HepG2 (cell line): ENCODE data around the gene STPG4. TPM values are rescaled to one million over a fixed set of nuclear protein-coding genes. Genes with fewer than 3 reads are reported as not detected.

Experiments used
- ATAC-seq: fragments of 200-7000 bp; cut with Tn5 transposase; 3 replicates; pipeline ENCODE4 v1.9.1; 2020; ENCODE audit warnings: mild to moderate bottlenecking, moderate library complexity
- BruUV-seq: library from RNA; stranded (reverse); fragments of 400-500 nt; replicated peaks from 2 replicates; lab custom pipeline; 2021; lab: Mats Ljungman, UMichigan
- CTCF ChIA-PET: fragments of 300-600 bp; formaldehyde crosslinking; extraction: SDS; loops from one replicate; lab custom pipeline; 2021; ENCODE audit warnings: low total read pairs, inconsistent platforms, low intra/inter-chr PET ratio; lab: Yijun Ruan, JAX
- POLR2A ChIA-PET: fragments of 350-600 bp; sonication (Branson Sonifier 250); formaldehyde crosslinking; loops from one replicate; lab custom pipeline; 2020; ENCODE audit warnings: antibody characterized with exemption, inconsistent platforms; lab: Yijun Ruan, JAX
- DNase-seq: peaks from one replicate; pipeline ENCODE4 v3.0.0-alpha.2; 2015; ENCODE audit warnings: low spot score
- FAIRE-seq: peaks from 3 replicates; lab custom pipeline; 2011; peaks lifted over from hg19 to GRCh38; lab: Jason Lieb, UNC
- H2AFZ ChIP-seq: one replicate; pipeline ENCODE4 v1.6.1; 2011; ENCODE audit warnings: low read length, inconsistent platforms
- H3K27ac ChIP-seq: fragments of 300-600 bp; 3 replicates; pipeline ENCODE4 v1.8.0; 2011; ENCODE audit warnings: mixed run types, mild to moderate bottlenecking, mixed read lengths, low read length, inconsistent platforms; ENCODE audit not compliant: insufficient read depth; ENCODE audit errors: extremely low read length
- H3K27me3 ChIP-seq, 2 experiments: fragments of 200-600 bp in 1 of 2; 2 replicates in 1 of 2; 3 replicates in 1 of 2; pipeline versions ENCODE4 v1.6.0 to v1.8.0; 2011; ENCODE audit warnings: low read length in 2 of 2, mild to moderate bottlenecking in 2 of 2, moderate library complexity in 2 of 2, inconsistent platforms in 1 of 2; ENCODE audit not compliant: insufficient read depth in 2 of 2, control insufficient read depth in 1 of 2
- H3K36me3 ChIP-seq, 2 experiments: fragments of 200-600 bp in 1 of 2; replicated peaks in 1 of 2; 2 replicates in 1 of 2; 3 replicates in 1 of 2; pipeline versions ENCODE4 v1.5.1 to v1.8.0; 2011; ENCODE audit warnings: low read length in 2 of 2, inconsistent platforms in 1 of 2; ENCODE audit not compliant: insufficient read depth in 2 of 2, control insufficient read depth in 1 of 2
- H3K4me1 ChIP-seq: 2 replicates; pipeline ENCODE4 v1.5.1; 2012; ENCODE audit warnings: low read length, inconsistent platforms; ENCODE audit not compliant: insufficient read depth
- H3K4me2 ChIP-seq: 2 replicates; pipeline ENCODE4 v1.6.0; 2011; ENCODE audit warnings: low read depth, low read length, inconsistent platforms
- H3K4me3 ChIP-seq, 3 experiments: fragments of 200-600 bp in 1 of 3; sonication (generic), shearing (Covaris generic) in 1 of 3; replicated peaks in 1 of 3; 2 replicates each; pipeline ENCODE4 v1.5.1; 2011 to 2016; ENCODE audit warnings: low read length in 3 of 3, inconsistent platforms in 2 of 3, low read depth in 2 of 3, mild to moderate bottlenecking in 2 of 3, control low read depth in 1 of 3, mixed read lengths in 1 of 3; ENCODE audit not compliant: insufficient read depth in 1 of 3
- H3K79me2 ChIP-seq: one replicate; pipeline ENCODE4 v1.6.1; 2011; ENCODE audit warnings: low read length, inconsistent platforms; ENCODE audit not compliant: insufficient read depth
- H3K9ac ChIP-seq: 2 replicates; pipeline ENCODE4 v1.6.0; 2011; ENCODE audit warnings: mild to moderate bottlenecking, low read depth, low read length, inconsistent platforms; ENCODE audit not compliant: insufficient read depth
- H3K9me3 ChIP-seq: 2 replicates; pipeline ENCODE4 v1.5.1; 2012; ENCODE audit warnings: mild to moderate bottlenecking, low read length
- H4K20me1 ChIP-seq: 2 replicates; pipeline ENCODE4 v1.6.0; 2011; ENCODE audit warnings: inconsistent platforms, mild to moderate bottlenecking, low read length, moderate library complexity; ENCODE audit not compliant: insufficient read depth
- AGO2 ChIP-seq: fragments of 200-400 bp; formaldehyde crosslinking; optimal IDR thresholded peaks from 2 replicates; pipeline ENCODE3; 2017; ENCODE audit warnings: mild to moderate bottlenecking, low read depth, low read length, moderate library complexity
- GLI4 ChIP-seq: sonication (generic); formaldehyde crosslinking; IDR thresholded peaks from 2 replicates; pipeline ENCODE4 v1.5.1; 2020; ENCODE audit warnings: missing genetic modification reagents, mild to moderate bottlenecking, moderate library complexity, borderline replicate concordance
- MZF1 ChIP-seq: sonication (generic); formaldehyde crosslinking; IDR thresholded peaks from 2 replicates; pipeline ENCODE4 v1.8.1; 2023; ENCODE audit warnings: mild to moderate bottlenecking, missing genetic modification reagents, borderline replicate concordance
- NR2C2 ChIP-seq: sonication (generic); formaldehyde crosslinking; IDR thresholded peaks from 2 replicates; pipeline ENCODE4 v1.4.0; 2020; ENCODE audit warnings: missing genetic modification reagents, mild to moderate bottlenecking, moderate library complexity, borderline replicate concordance
- RNF219 ChIP-seq: sonication (generic); formaldehyde crosslinking; IDR thresholded peaks from 2 replicates; pipeline ENCODE4 v1.5.0; 2020; ENCODE audit warnings: mild to moderate bottlenecking, missing genetic modification reagents
- SIX4 ChIP-seq: sonication (generic); formaldehyde crosslinking; IDR thresholded peaks from 2 replicates; pipeline ENCODE4 v1.4.0; 2020; ENCODE audit warnings: missing genetic modification reagents
- TFDP2 ChIP-seq: sonication (generic); formaldehyde crosslinking; IDR thresholded peaks from 2 replicates; pipeline ENCODE4 v1.4.0; 2020; ENCODE audit warnings: missing genetic modification reagents
- ZBTB42 ChIP-seq: sonication (generic); formaldehyde crosslinking; IDR thresholded peaks from 2 replicates; pipeline ENCODE4 v1.5.0; 2020; ENCODE audit warnings: mild to moderate bottlenecking, missing genetic modification reagents
- ZBTB7A ChIP-seq: sonication (generic); formaldehyde crosslinking; IDR thresholded peaks from 2 replicates; pipeline ENCODE4 v1.8.0; 2022; ENCODE audit warnings: mild to moderate bottlenecking, missing genetic modification reagents
- ZGPAT ChIP-seq: IDR thresholded peaks from 2 replicates; pipeline ENCODE4 v1.6.1; 2016; ENCODE audit warnings: mild to moderate bottlenecking
- ZMAT5 ChIP-seq: sonication (generic); formaldehyde crosslinking; IDR thresholded peaks from 2 replicates; pipeline ENCODE4 v1.5.0; 2020; ENCODE audit warnings: mild to moderate bottlenecking, low read depth, missing genetic modification reagents, borderline replicate concordance
- ZNF18 ChIP-seq: sonication (generic); formaldehyde crosslinking; IDR thresholded peaks from 2 replicates; pipeline ENCODE4 v1.8.0; 2022; ENCODE audit warnings: mild to moderate bottlenecking, missing genetic modification reagents; ENCODE audit not compliant: insufficient replicate concordance
- ZNF558 ChIP-seq: sonication (generic); formaldehyde crosslinking; IDR thresholded peaks from 2 replicates; pipeline ENCODE4 v1.9.0; 2022; ENCODE audit warnings: mild to moderate bottlenecking, missing genetic modification reagents, borderline replicate concordance
- ZNF800 ChIP-seq: sonication (generic); formaldehyde crosslinking; IDR thresholded peaks from 2 replicates; pipeline ENCODE4 v1.4.0; 2020; ENCODE audit warnings: missing genetic modification reagents
- WGBS: methylation state at CpG from one replicate; pipeline ENCODE4 v1.1.6; 2017; ENCODE audit warnings: low lambda C conversion rate; 5-methylcytosine and 5-hydroxymethylcytosine counted together
- in situ Hi-C: cut with HindIII; loops from 2 replicates; pipeline ENCODE4 v1.10.0; 2017; ENCODE audit warnings: low pct_unique_long_range_greater_than_20kb; ENCODE audit not compliant: extremely low pct_ligation_motif_present
- intact Hi-C: fragments of 100-400 bp; cut with micrococcal nuclease; formaldehyde crosslinking; loops from one replicate; pipeline ENCODE4 v1.10.0; 2022; ENCODE audit not compliant: unreplicated experiment
- polyA plus RNA-seq, 8 experiments: library from polyadenylated mRNA; depleted of rRNA in 3 of 8; stranded (reverse) in 7 of 8; unstranded in 1 of 8; fragments of >200 nt; fragmentation: Illumina TruSeq in 4 of 8; extraction: Trizol in 4 of 8; gene quantifications; 2 replicates each; pipeline versions ENCODE4 v1.2.1 to v1.2.3, GENCODE V29; 2011 to 2016; ENCODE audit warnings: low read depth in 4 of 8, missing spikeins in 1 of 8, mixed read lengths in 1 of 8; ENCODE audit not compliant: insufficient read depth in 1 of 8
- total RNA-seq, 5 experiments: library from RNA; depleted of rRNA; stranded (reverse); fragments of >200 nt; fragmentation: Illumina TruSeq; extraction: Trizol; gene quantifications; 2 replicates each; pipeline ENCODE4 v1.2.3, GENCODE V29; 2016; ENCODE audit warnings: low read depth in 1 of 5

Gene STPG4
- total and polyA plus RNA-seq, 2 of the 13 experiments (the other 11 are each of a cell fraction or from before 2014, with no cell fraction given) = 0.11 to 0.15 TPM

GRCh38 chr2:47040651-47041050 is 114.5 kb downstream of the STPG4 start:
- no TSS peak for BruUV-seq
- Histone ChIP-seq H3K27me3 (no peaks in the 10 kb centered on the region), H3K36me3 (peaks cover 3 to 18% of the 10 kb centered on the region in 2 experiments), H3K4me2 (peak overlapping the region; percentile 28; the same call in 1 of the 2 replicates), H3K9ac (peak overlapping the region; percentile 64), H3K27ac (peak overlapping the region; percentile 73), H3K9me3 (no peaks in the 10 kb centered on the region), H4K20me1 (no peaks in the 10 kb centered on the region), H3K79me2 (no peaks in the 10 kb centered on the region), H3K4me1 (peaks cover 86% of the 10 kb centered on the region), H2AFZ (no peak overlapping the region), H3K4me3 (no peak overlapping the region)
- CTCF ChIA-PET = no interaction called here
- POLR2A ChIA-PET = interaction anchor here (1.0 kb wide), 1 partner anchor 132 kb away, joined by 3 read pairs; no protein-coding TSS in a partner anchor
- peak; percentile 41 for ATAC-seq
- in situ Hi-C loops (no loop called here), intact Hi-C loops (no loop called here)
- peak; percentile 69 for DNase-seq
- WGBS = 31% methylated on average over 10 of the region's 10 CpGs
- no peak for FAIRE-seq
- TF ChIP-seq ZNF800 (CRISPR knock-in tag) (no peak), RNF219 (CRISPR knock-in tag) (no peak), ZMAT5 (no peak), TFDP2 (CRISPR knock-in tag) (0 out of 2 replicates have a peak, but pooled peaks have one; percentile 17), ZNF18 (CRISPR knock-in tag) (no peak), GLI4 (CRISPR knock-in tag) (no peak), ZBTB42 (CRISPR knock-in tag) (no peak), AGO2 (no peak), ZNF558 (CRISPR knock-in tag) (no peak), ZBTB7A (no peak), ZGPAT (CRISPR knock-in tag) (no peak), SIX4 (no peak), NR2C2 (no peak), MZF1 (CRISPR knock-in tag) (no peak)
